ENCODE measurements around the gene FCRLB.
"Not testable (repeated sequence)": the region's sequence is repeated elsewhere in the genome, so short reads cannot be mapped to it uniquely, and the experiment has no call there.

Gene FCRLB

GRCh38 chr1:161738627-161739287 is 17.4 kb downstream of the FCRLB start:
- no peak for TF ChIP-seq JUND (IDR thresholded peaks at IDR 0.05; ENCODE audit: low read depth)
- in situ Hi-C loops (cut with HindIII; ENCODE audit: low pct_unique_long_range_greater_than_20kb, low sequenced_read_pairs): no loop called here
- DNase-seq (ENCODE audit: low read depth in 1 of 2, low spot score in 1 of 2): peak in 1 of 2 experiments; percentile 70

GRCh38 chr1:161739865-161740566 is 18.7 kb downstream of the FCRLB start:
- in situ Hi-C loops (cut with HindIII; ENCODE audit: low pct_unique_long_range_greater_than_20kb, low sequenced_read_pairs): no loop called here
- no peak for DNase-seq (ENCODE audit: low read depth in 1 of 2, low spot score in 1 of 2)
- no peak for TF ChIP-seq JUND (IDR thresholded peaks at IDR 0.05; ENCODE audit: low read depth)

DNA sequence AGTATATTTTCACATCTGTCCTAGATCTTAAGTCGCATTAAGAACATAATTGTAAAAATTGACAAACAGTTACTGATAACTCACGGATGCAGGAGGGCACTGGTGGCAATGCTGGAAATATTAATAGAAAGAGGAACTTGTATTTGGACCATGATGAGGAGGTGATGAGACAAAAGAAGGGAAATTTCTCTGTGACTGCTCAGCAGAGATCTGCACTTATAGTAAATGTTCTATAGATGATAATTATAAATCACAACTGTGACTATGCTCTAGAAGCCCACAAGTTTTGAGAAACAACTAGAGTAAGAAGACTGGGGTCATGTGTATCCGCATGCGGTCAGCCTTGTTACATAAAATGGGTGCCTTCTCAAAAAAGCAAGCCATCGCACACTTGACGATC is 19.6 kb downstream of the FCRLB start:
- DNase-seq (ENCODE audit: low read depth in 1 of 2, low spot score in 1 of 2): no peak
- TF ChIP-seq JUND (IDR thresholded peaks at IDR 0.05; ENCODE audit: low read depth): no peak
- in situ Hi-C loops (cut with HindIII; ENCODE audit: low pct_unique_long_range_greater_than_20kb, low sequenced_read_pairs): no loop called here

GRCh38 chr1:161743231-161743630 is 21.9 kb downstream of the FCRLB start:
- TF ChIP-seq JUND (IDR thresholded peaks at IDR 0.05; ENCODE audit: low read depth): no peak
- in situ Hi-C loops (cut with HindIII; ENCODE audit: low pct_unique_long_range_greater_than_20kb, low sequenced_read_pairs): no loop called here
- DNase-seq (ENCODE audit: low read depth in 1 of 2, low spot score in 1 of 2): no peak

GRCh38 chr1:161747801-161748200 is 26.5 kb downstream of the FCRLB start:
- no peak for TF ChIP-seq JUND (IDR thresholded peaks at IDR 0.05; ENCODE audit: low read depth)
- no peak for DNase-seq (ENCODE audit: low read depth in 1 of 2, low spot score in 1 of 2)
- in situ Hi-C loops (cut with HindIII; ENCODE audit: low pct_unique_long_range_greater_than_20kb, low sequenced_read_pairs): no loop called here

GRCh38 chr1:161749509-161750407 is 28.4 kb downstream of the FCRLB start, which contains the start of gene DUSP12:
TSS of gene DUSP12 (plus strand) at chr1:161749786. CDS start at chr1:161749802, 16 bp downstream.
- peak; percentile 83 to 96 for DNase-seq (ENCODE audit: low read depth in 1 of 2, low spot score in 1 of 2)
- in situ Hi-C loops (cut with HindIII; ENCODE audit: low pct_unique_long_range_greater_than_20kb, low sequenced_read_pairs): no loop called here

GRCh38 chr1:161763522-161764098 is 42.3 kb downstream of the FCRLB start:
- TF ChIP-seq JUND (IDR thresholded peaks at IDR 0.05; ENCODE audit: low read depth): no peak
- in situ Hi-C loops (cut with HindIII; ENCODE audit: low pct_unique_long_range_greater_than_20kb, low sequenced_read_pairs): no loop called here
- DNase-seq (ENCODE audit: low read depth in 1 of 2, low spot score in 1 of 2): peak in 1 of 2 experiments; percentile 79

More at GRCh38 chr1:161749509-161750407, 28.4 kb downstream of the FCRLB start, which contains the start of gene DUSP12:
- TF ChIP-seq JUND (IDR thresholded peaks at IDR 0.05; ENCODE audit: low read depth): no peak

DNA sequence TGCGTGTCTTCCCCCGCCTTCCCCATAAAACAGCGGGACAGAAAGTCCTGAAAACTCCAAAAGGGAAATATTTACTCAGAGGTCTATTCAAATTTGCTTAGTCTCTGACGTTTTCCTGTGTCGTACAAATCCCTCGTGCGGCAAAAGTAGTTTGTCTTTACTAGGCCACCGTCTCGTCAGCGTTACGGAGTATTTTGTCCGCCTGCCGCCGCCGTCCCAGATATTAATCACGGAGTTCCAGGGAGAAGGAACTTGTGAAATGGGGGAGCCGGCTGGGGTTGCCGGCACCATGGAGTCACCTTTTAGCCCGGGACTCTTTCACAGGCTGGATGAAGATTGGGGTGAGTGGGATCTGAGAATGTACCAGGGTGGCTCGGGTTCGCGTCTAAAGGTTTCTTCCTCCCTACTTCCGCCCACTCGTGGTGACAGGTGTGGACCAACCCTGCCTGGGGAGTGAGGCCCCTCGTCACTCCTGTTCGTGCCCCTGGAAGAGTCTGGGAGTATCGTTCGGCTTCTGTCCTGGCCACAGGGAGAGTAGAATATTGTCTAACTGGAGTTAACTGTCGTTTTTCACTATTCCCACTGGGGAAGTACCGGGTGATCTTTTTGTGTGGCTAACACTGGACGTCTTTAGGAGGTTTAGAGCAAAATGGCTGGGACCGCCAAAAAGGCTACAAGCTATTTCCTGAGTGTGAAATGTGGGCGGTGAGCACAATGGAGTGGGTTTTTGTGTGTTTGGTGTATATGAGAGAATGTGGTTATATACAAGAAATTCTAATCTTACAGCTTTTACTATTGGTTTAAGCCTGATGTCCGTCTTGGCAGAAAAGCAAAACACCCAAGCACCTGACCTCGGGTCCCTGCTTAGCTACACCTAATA is 45.0 kb downstream of the FCRLB start, which contains the start of gene ATF6:
Gene ATF6 (plus strand): TSS at position 219 of the 880 bp plus-strand sequence. CDS start 41 bp downstream, at position 260.
- in situ Hi-C loops (cut with HindIII; ENCODE audit: low pct_unique_long_range_greater_than_20kb, low sequenced_read_pairs): no loop called here
- DNase-seq (ENCODE audit: low read depth in 1 of 2, low spot score in 1 of 2): peak; percentile 53 to 96
- no peak for TF ChIP-seq JUND (IDR thresholded peaks at IDR 0.05; ENCODE audit: low read depth)

- in situ Hi-C loops (cut with HindIII; ENCODE audit: low pct_unique_long_range_greater_than_20kb, low sequenced_read_pairs): no loop called here
- DNase-seq (ENCODE audit: low read depth in 1 of 2, low spot score in 1 of 2): no peak
- TF ChIP-seq JUND (IDR thresholded peaks at IDR 0.05; ENCODE audit: low read depth): no peak
Observed at GRCh38 chr1:161768461-161768860, 47.1 kb downstream of the FCRLB start.

- no peak for DNase-seq (ENCODE audit: low read depth in 1 of 2, low spot score in 1 of 2)
- in situ Hi-C loops (cut with HindIII; ENCODE audit: low pct_unique_long_range_greater_than_20kb, low sequenced_read_pairs): no loop called here
Observed at GRCh38 chr1:161768986-161769672, 47.8 kb downstream of the FCRLB start.

DNA sequence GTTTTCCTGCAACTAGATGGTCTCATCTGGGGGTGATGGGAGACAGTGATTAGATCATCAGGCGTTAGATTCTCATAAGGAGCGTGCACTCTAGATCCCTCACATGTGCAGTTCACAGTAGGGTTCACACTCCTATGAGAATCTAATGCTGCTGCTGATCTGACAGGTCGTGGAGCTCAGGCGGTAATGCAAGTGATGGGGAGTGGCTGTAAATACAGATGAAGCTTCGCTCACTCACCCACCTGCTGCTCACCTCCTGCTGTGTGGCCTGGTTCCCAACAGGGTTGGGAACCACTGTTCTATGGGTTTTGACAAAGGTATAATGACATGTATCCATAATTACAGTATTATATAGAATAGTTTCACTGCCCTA is 48.3 kb downstream of the FCRLB start:
- in situ Hi-C loops (cut with HindIII; ENCODE audit: low pct_unique_long_range_greater_than_20kb, low sequenced_read_pairs); DNase-seq (ENCODE audit: low read depth in 1 of 2, low spot score in 1 of 2): not testable (repeated sequence)

More at GRCh38 chr1:161768986-161769672, 47.8 kb downstream of the FCRLB start:
- no peak for TF ChIP-seq JUND (IDR thresholded peaks at IDR 0.05; ENCODE audit: low read depth)
